B cell (primary cell): ENCODE measurements around the gene PNKD. TPM values are rescaled to one million over a fixed set of nuclear protein-coding genes. Genes with fewer than 3 reads are reported as not detected.

Experiments
- ATAC-seq: fragments of 200-7000 bp; cut with Tn5 transposase; one replicate; pipeline ENCODE4 v1.10.0; 2021; ENCODE audit warnings: low read depth, mild to moderate bottlenecking, moderate number of reproducible peaks, moderate library complexity
- CTCF ChIA-PET: fragments of 350-600 bp; sonication (Branson Sonifier 250); formaldehyde crosslinking; loops from one replicate; lab custom pipeline; 2021; ENCODE audit warnings: antibody characterized with exemption, inconsistent platforms; lab: Charles Lee
- POLR2A ChIA-PET: fragments of 350-600 bp; sonication (Branson Sonifier 250); formaldehyde crosslinking; loops from one replicate; lab custom pipeline; 2021; ENCODE audit warnings: antibody characterized with exemption; lab: Charles Lee
- DNase-seq: peaks from one replicate; pipeline ENCODE4 v3.0.0; 2013
- H2AFZ ChIP-seq: 2 replicates; pipeline ENCODE4 v1.6.1; 2012; ENCODE audit warnings: mild to moderate bottlenecking, low read depth, low read length; ENCODE audit not compliant: insufficient read depth, poor library complexity, severe bottlenecking
- H3K27ac ChIP-seq, 2 donors: 1 replicate in 1 of 2; 2 replicates in 1 of 2; pipeline ENCODE4 v1.5.1; 2012 to 2013; ENCODE audit warnings: low read length in 2 of 2, mild to moderate bottlenecking in 2 of 2, moderate library complexity in 1 of 2
- H3K27me3 ChIP-seq, 4 experiments: fragments of 200-600 bp in 1 of 4; sonication (generic) in 1 of 4; replicated peaks in 1 of 4; 1 replicate in 2 of 4; 2 replicates in 2 of 4; pipeline versions ENCODE4 v1.6.1 to v1.7.0; 2013 to 2016; ENCODE audit warnings: low read length in 3 of 4, mild to moderate bottlenecking in 2 of 4, mixed read lengths in 1 of 4, moderate library complexity in 1 of 4; ENCODE audit not compliant: insufficient read depth in 4 of 4, control insufficient read depth in 3 of 4; ENCODE audit errors: control extremely low read depth in 1 of 4
- H3K36me3 ChIP-seq, 2 experiments: replicated peaks in 1 of 2; 1 replicate in 1 of 2; 2 replicates in 1 of 2; pipeline versions ENCODE4 v1.6.1 to v1.7.1; 2013; ENCODE audit warnings: low read length in 1 of 2; ENCODE audit not compliant: insufficient read depth in 2 of 2, control insufficient read depth in 1 of 2; ENCODE audit errors: control extremely low read depth in 1 of 2, extremely low read depth in 1 of 2
- H3K4me1 ChIP-seq, 2 donors: fragments of 200-600 bp in 1 of 2; sonication (generic) in 1 of 2; 1 replicate in 1 of 2; 2 replicates in 1 of 2; pipeline versions ENCODE4 v1.5.1 to v1.6.1; 2013 to 2017; ENCODE audit warnings: low read length in 2 of 2; ENCODE audit not compliant: control insufficient read depth in 2 of 2, insufficient read depth in 2 of 2
- H3K4me2 ChIP-seq: replicated peaks from 2 replicates; pipeline ENCODE3; 2012; ENCODE audit warnings: mild to moderate bottlenecking, low read depth, low read length; ENCODE audit not compliant: poor library complexity, severe bottlenecking
- H3K4me3 ChIP-seq, 5 experiments: fragments of 200-600 bp in 1 of 5; sonication (generic) in 1 of 5; 1 replicate in 3 of 5; 2 replicates in 2 of 5; pipeline versions ENCODE4 v1.5.1 to v1.7.0; 2011 to 2016; ENCODE audit warnings: low read length in 4 of 5, mild to moderate bottlenecking in 4 of 5, low read depth in 2 of 5, control low read depth in 1 of 5, moderate library complexity in 1 of 5; ENCODE audit not compliant: insufficient read depth in 1 of 5; ENCODE audit errors: control extremely low read depth in 1 of 5, extremely low read depth in 1 of 5
- H3K79me2 ChIP-seq: fragments of 200-600 bp; sonication (generic); one replicate; pipeline ENCODE4 v1.6.0; 2016; ENCODE audit warnings: low read length; ENCODE audit not compliant: control insufficient read depth, insufficient read depth
- H3K9ac ChIP-seq: fragments of 200-600 bp; sonication (generic); 2 replicates; pipeline ENCODE4 v1.6.1; 2017; ENCODE audit warnings: mild to moderate bottlenecking, low read length, moderate library complexity
- H3K9me3 ChIP-seq, 3 donors: one replicate each; pipeline versions ENCODE4 v1.6.1 to v1.7.1; 2013; ENCODE audit warnings: low read length in 2 of 3; ENCODE audit not compliant: control insufficient read depth in 2 of 3, insufficient read depth in 1 of 3; ENCODE audit errors: control extremely low read depth in 1 of 3
- H4K20me1 ChIP-seq: 2 replicates; pipeline ENCODE4 v1.6.0; 2012; ENCODE audit warnings: mild to moderate bottlenecking, low read length; ENCODE audit not compliant: insufficient read depth, control insufficient read depth, poor library complexity, severe bottlenecking
- H3K27ac Mint-ChIP-seq: one replicate; pipeline ENCODE4 v1.8.0; 2021; ENCODE audit warnings: mixed read lengths
- H3K27me3 Mint-ChIP-seq: one replicate; pipeline ENCODE4 v1.8.0; 2021; ENCODE audit warnings: mixed read lengths
- H3K4me1 Mint-ChIP-seq: one replicate; pipeline ENCODE4 v1.8.0; 2021; ENCODE audit warnings: mixed read lengths
- H3K4me3 Mint-ChIP-seq: one replicate; pipeline ENCODE4 v1.8.0; 2021; ENCODE audit warnings: mixed read lengths
- H3K9me3 Mint-ChIP-seq: one replicate; pipeline ENCODE4 v1.8.0; 2022; ENCODE audit warnings: mixed read lengths; ENCODE audit not compliant: insufficient read depth
- CTCF ChIP-seq: fragments of 200-600 bp; IDR thresholded peaks from one replicate; pipeline ENCODE4 v1.8.0; 2022; ENCODE audit warnings: antibody characterized with exemption, mild to moderate bottlenecking
- EZH2 ChIP-seq: IDR thresholded peaks from 2 replicates; pipeline ENCODE4 v1.6.1; 2012; ENCODE audit warnings: borderline replicate concordance, low read depth, mild to moderate bottlenecking, moderate library complexity, low read length; ENCODE audit not compliant: insufficient read depth, poor library complexity, severe bottlenecking
- WGBS: methylation state at CpG from one replicate; pipeline ENCODE4 v1.1.5; 2013; ENCODE audit warnings: missing lambda C conversion rate; ENCODE audit not compliant: insufficient coverage; 5-methylcytosine and 5-hydroxymethylcytosine counted together
- intact Hi-C: fragments of 100-400 bp; cut with micrococcal nuclease; formaldehyde crosslinking; loops from one replicate; pipeline ENCODE4 v1.10.0; 2022
- polyA plus RNA-seq: library from polyadenylated mRNA; depleted of rRNA; stranded (reverse); fragments of >200 nt; gene quantifications from 2 replicates; pipeline ENCODE4 v1.2.3, GENCODE V29; 2012
- total RNA-seq, 2 donors: library from RNA; stranded (reverse); fragments of 120-200 nt in 1 of 2; gene quantifications; 1 replicate in 1 of 2; 2 replicates in 1 of 2; pipeline versions ENCODE4 v1.2.3 to v1.2.4, GENCODE V29; 2013 to 2022

The PNKD gene
- total and polyA plus RNA-seq, 2 donors (not counting 1 experiment from before 2014, with no cell fraction given): 29.7 to 55.8 TPM

DNA sequence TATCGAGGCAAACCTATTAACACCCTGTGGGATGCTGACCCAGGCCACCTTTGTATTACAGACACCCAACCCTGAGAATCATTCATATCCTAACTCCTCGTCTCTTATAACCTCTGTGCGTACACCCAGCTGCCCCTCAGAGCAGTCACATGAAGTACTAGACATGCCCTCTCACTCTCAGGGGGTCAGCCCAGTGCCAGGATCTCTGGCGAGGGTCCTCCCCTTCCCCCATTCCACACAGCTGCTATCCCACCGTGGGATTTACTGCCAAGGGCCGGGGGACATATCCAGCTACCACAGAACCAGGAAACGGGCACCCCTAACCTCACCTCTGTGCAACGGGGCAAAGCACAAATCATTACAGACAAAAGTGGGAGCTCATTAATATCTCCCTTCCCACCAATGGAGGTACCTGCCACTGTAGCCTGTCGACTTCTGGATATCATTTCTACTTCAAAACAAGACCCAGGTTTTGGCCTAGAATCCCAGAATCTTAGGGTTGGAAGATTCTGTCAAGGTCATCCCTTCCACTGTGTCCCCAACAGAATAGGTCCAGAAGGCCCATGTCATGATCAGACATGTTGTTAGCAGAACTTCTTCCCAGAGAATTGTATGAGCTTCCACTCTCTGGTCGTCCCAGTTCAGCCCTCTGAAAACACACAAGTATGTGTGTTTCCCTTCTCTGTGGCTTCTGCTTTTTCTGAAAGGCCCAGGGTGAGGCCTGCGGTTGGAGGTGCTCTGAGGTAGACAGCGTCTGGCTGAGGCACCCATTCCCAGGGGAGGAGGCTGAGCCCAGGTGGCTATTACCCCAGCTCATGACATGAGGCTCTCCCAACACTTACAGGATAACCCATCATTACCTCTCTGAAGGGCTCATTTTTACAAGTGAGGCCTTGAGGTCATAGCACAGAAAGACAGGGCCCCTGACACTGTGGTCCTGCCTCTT lies 20.3 kb downstream of the PNKD start:
- peak overlapping the region; percentile 93 for H3K27ac Mint-ChIP-seq
- CTCF ChIA-PET: interaction anchor here (0.6 to 15.5 kb wide), 14 partner anchors 9 to 123 kb away, joined by 3 to 331 read pairs (median 5); partner anchors contain the start of genes AAMP, CATIP and PNKD
- no peak overlapping the region for H2AFZ ChIP-seq
- H4K20me1 ChIP-seq: no peaks in the 10 kb centered on the region
- peak; percentile 95 for DNase-seq
- H3K27me3 Mint-ChIP-seq: no peaks in the 10 kb centered on the region
- 34% methylated on average over 12 of the region's 12 CpGs for WGBS
- H3K9me3 ChIP-seq: no peaks in the 10 kb centered on the region
- no peaks in the 10 kb centered on the region for H3K27me3 ChIP-seq
- peak overlapping the region; percentile 89 for H3K4me3 Mint-ChIP-seq
- POLR2A ChIA-PET: interaction anchor here (0.7 to 3.4 kb wide), 7 partner anchors 15 to 110 kb away, joined by 3 to 32 read pairs (median 6); partner anchors contain the start of genes AAMP, CATIP, CTDSP1 and PNKD
- H3K4me1 ChIP-seq: peaks cover 73 to 88% of the 10 kb centered on the region in 2 donors
- peak overlapping the region; percentile 50 to 95 (median 87) for H3K4me3 ChIP-seq
- H3K4me2 ChIP-seq: peak overlapping the region; percentile 93
- H3K27ac ChIP-seq: peak overlapping the region; percentile 92 to 98
- H3K4me1 Mint-ChIP-seq: peaks cover 76% of the 10 kb centered on the region
- peak; percentile 68 for ATAC-seq
- no peaks in the 10 kb centered on the region for H3K9me3 Mint-ChIP-seq
- peak overlapping the region; percentile 97 for H3K9ac ChIP-seq
- peaks cover 86% of the 10 kb centered on the region for H3K79me2 ChIP-seq
- TF ChIP-seq CTCF (no peak), EZH2 (no peak)
- intact Hi-C loops: loop anchor here (1.0 to 5.0 kb wide), 2 partner anchors 18 to 592 kb away; partner anchors contain the start of gene WNT10A
- H3K36me3 ChIP-seq: no peaks in the 10 kb centered on the region
